Upper lobe of left lung (tissue), 6 donors: Measurements from ENCODE around the gene CTBP1. TPM values are rescaled to one million over a fixed set of nuclear protein-coding genes. Genes with fewer than 3 reads are reported as not detected.

Experiments used
- ATAC-seq, 2 donors: fragments of 200-7000 bp; cut with Tn5 transposase; one replicate each; pipeline ENCODE4 v1.9.1; 2022; ENCODE audit warnings: mild to moderate bottlenecking in 2 of 2, moderate library complexity in 2 of 2; ENCODE audit not compliant: low FRiP score in 2 of 2
- DNase-seq, 2 donors: peaks; one replicate each; pipeline ENCODE4 v3.0.0-alpha.2; 2019 to 2020
- H3K27ac ChIP-seq, 4 donors: fragments of 200-600 bp; sonication (generic); one replicate each; pipeline ENCODE4 v1.5.1; 2016 to 2019
- H3K27me3 ChIP-seq, 4 donors: fragments of 200-600 bp; sonication (generic); one replicate each; pipeline ENCODE4 v1.5.1; 2017 to 2019
- H3K36me3 ChIP-seq, 4 donors: fragments of 200-600 bp; sonication (generic); one replicate each; pipeline ENCODE4 v1.5.1; 2016 to 2019
- H3K4me1 ChIP-seq, 4 donors: fragments of 200-600 bp; sonication (generic); one replicate each; pipeline ENCODE4 v1.5.1; 2018 to 2019
- H3K4me3 ChIP-seq, 4 donors: fragments of 200-600 bp; sonication (generic); one replicate each; pipeline ENCODE4 v1.5.1; 2017 to 2019; ENCODE audit warnings: mild to moderate bottlenecking in 2 of 4, moderate library complexity in 1 of 4
- H3K9me3 ChIP-seq, 4 donors: fragments of 200-600 bp; sonication (generic); one replicate each; pipeline ENCODE4 v1.5.1; 2018 to 2019
- CTCF ChIP-seq, 6 experiments: fragments of 450-650 bp in 4 of 6; fragments of 200-600 bp in 2 of 6; sonication (generic) in 2 of 6; IDR thresholded peaks; one replicate each; pipeline ENCODE4 v1.5.1; 2016 to 2019; ENCODE audit warnings: antibody characterized with exemption in 6 of 6
- EP300 ChIP-seq, 4 donors: sonication (generic); formaldehyde crosslinking; IDR thresholded peaks; one replicate each; pipeline ENCODE4 v1.5.1; 2017; ENCODE audit warnings: antibody characterized with exemption in 4 of 4, control low read depth in 2 of 4
- POLR2A ChIP-seq, 4 donors: fragments of 450-650 bp; IDR thresholded peaks; one replicate each; pipeline ENCODE4 v1.5.1; 2016 to 2017; ENCODE audit warnings: antibody characterized with exemption in 4 of 4, mild to moderate bottlenecking in 2 of 4
- POLR2AphosphoS5 ChIP-seq, 2 donors: sonication (generic); formaldehyde crosslinking; IDR thresholded peaks; one replicate each; pipeline ENCODE4 v1.5.1; 2017; ENCODE audit warnings: antibody characterized with exemption in 2 of 2
- WGBS, 2 donors: methylation state at CpG; one replicate each; pipeline ENCODE4 v1.1.5; 2017 to 2018; 5-methylcytosine and 5-hydroxymethylcytosine counted together
- total RNA-seq, 6 donors: library from RNA; depleted of rRNA in 4 of 6; stranded (reverse); fragments of >200 nt in 4 of 6; gene quantifications; one replicate each; pipeline versions ENCODE4 v1.1.0 to v1.2.1, GENCODE V29; 2016 to 2021
- donor health status: DM: no; HTN: no; CAD: no; lungs with moderate emphysema.
- donor health status: DM: no; HTN: yes; CAD: no; lungs with severe emphysema.

Gene CTBP1
- total RNA-seq, 6 donors from 2014 or later = 142 to 483 (median 213) TPM

- Histone ChIP-seq H3K9me3 (no peaks in the 10 kb centered on the region), H3K36me3 (peaks cover 0 to 4% (median 0%) of the 10 kb centered on the region in 4 donors), H3K27ac (peak overlapping the region in 3 of 4 donors; percentile 38 to 81 (median 66)), H3K27me3 (peaks cover 0 to 21% (median 8%) of the 10 kb centered on the region in 4 donors), H3K4me1 (peaks cover 22 to 34% (median 26%) of the 10 kb centered on the region in 4 donors), H3K4me3 (peak overlapping the region in 3 of 4 donors; percentile 59 to 76 (median 67))
- no peak for TF ChIP-seq EP300 (IDR thresholded peaks at IDR 0.05)
- TF ChIP-seq POLR2AphosphoS5 (IDR thresholded peaks at IDR 0.05) = no peak
- no peak for TF ChIP-seq CTCF (IDR thresholded peaks at IDR 0.05)
- TF ChIP-seq POLR2A (IDR thresholded peaks at IDR 0.05) = no peak
- DNase-seq (peak in 1 of 2 donors; percentile 61), ATAC-seq (no peak)
- WGBS, 2 donors = 40 to 54% methylated on average over 9 to 22 of the region's 24 CpGs
Observed at GRCh38 chr4:1166509-1167243, 82.3 kb downstream of the CTBP1 start.

GRCh38 chr4:1164956-1165545 lies 83.9 kb downstream of the CTBP1 start:
- Histone ChIP-seq H3K27ac (no peak overlapping the region), H3K36me3 (peaks cover 0 to 4% (median 0%) of the 10 kb centered on the region in 4 donors), H3K4me3 (no peak overlapping the region), H3K27me3 (peaks cover 0 to 4% (median 0%) of the 10 kb centered on the region in 4 donors), H3K4me1 (peaks cover 11 to 17% (median 15%) of the 10 kb centered on the region in 4 donors), H3K9me3 (no peaks in the 10 kb centered on the region)
- DNase-seq (peak in 1 of 2 donors; percentile 40), ATAC-seq (no peak)
- 95 to 96% methylated on average over 10 to 13 of the region's 13 CpGs for WGBS, 2 donors
- TF ChIP-seq POLR2AphosphoS5 (IDR thresholded peaks at IDR 0.05) = no peak
- TF ChIP-seq POLR2A (IDR thresholded peaks at IDR 0.05) = no peak
- no peak for TF ChIP-seq EP300 (IDR thresholded peaks at IDR 0.05)
- TF ChIP-seq CTCF (IDR thresholded peaks at IDR 0.05) = no peak

GRCh38 chr4:1164444-1164843 lies 84.5 kb downstream of the CTBP1 start:
- no peak overlapping the region for H3K4me3 ChIP-seq
- H3K4me1 ChIP-seq = peaks cover 11 to 17% (median 15%) of the 10 kb centered on the region in 4 donors
- no peak for ATAC-seq
- no peaks in the 10 kb centered on the region for H3K36me3 ChIP-seq
- peak in 1 of 2 donors; percentile 22 for DNase-seq
- H3K27ac ChIP-seq = no peak overlapping the region
- 89 to 100% methylated on average over 1 to 5 of the region's 5 CpGs for WGBS, 2 donors
- TF ChIP-seq CTCF (IDR thresholded peaks at IDR 0.05) (no peak), EP300 (IDR thresholded peaks at IDR 0.05) (no peak), POLR2AphosphoS5 (IDR thresholded peaks at IDR 0.05) (no peak), POLR2A (IDR thresholded peaks at IDR 0.05) (no peak)
- no peaks in the 10 kb centered on the region for H3K27me3 ChIP-seq
- no peaks in the 10 kb centered on the region for H3K9me3 ChIP-seq

GRCh38 chr4:1164040-1164439 lies 84.9 kb downstream of the CTBP1 start:
- Histone ChIP-seq H3K9me3 (no peaks in the 10 kb centered on the region), H3K27ac (no peak overlapping the region), H3K4me1 (peaks cover 11 to 17% (median 15%) of the 10 kb centered on the region in 4 donors), H3K27me3 (no peaks in the 10 kb centered on the region), H3K36me3 (no peaks in the 10 kb centered on the region), H3K4me3 (no peak overlapping the region)
- no peak for TF ChIP-seq CTCF (IDR thresholded peaks at IDR 0.05)
- no peak for TF ChIP-seq POLR2AphosphoS5 (IDR thresholded peaks at IDR 0.05)
- ATAC-seq (no peak), DNase-seq (no peak)
- WGBS, 2 donors = 86 to 96% methylated on average over 4 of the region's 4 CpGs

Other genes starting within 250 kb of the CTBP1 start
- 10 to 100 TPM; 21.0 to 32.4 (median 25.6) TPM for gene FGFRL1, start 237.5 kb downstream of the CTBP1 start, total RNA-seq
- 10 to 100 TPM in 1 of 6 donors, 1 to 10 TPM in 5; 2.7 to 14.7 (median 5.3) TPM for gene RNF212, start 135.6 kb downstream of the CTBP1 start, total RNA-seq
- gene SPON2, start 76.5 kb downstream of the CTBP1 start, total RNA-seq = 10 to 100 TPM; 23.2 to 81.3 (median 50.8) TPM
- 100 to 1,000 TPM in 1 of 6 donors, 10 to 100 TPM in 5; 58.5 to 289 (median 73.0) TPM for gene MAEA, start 40.8 kb upstream of the CTBP1 start, total RNA-seq
- 100 to 1,000 TPM in 1 of 6 donors, 10 to 100 TPM in 5; 15.2 to 138 (median 46.5) TPM for gene UVSSA, start 98.1 kb upstream of the CTBP1 start, total RNA-seq
- gene NKX1-1, start 157.3 kb upstream of the CTBP1 start, total RNA-seq = not detected